D721Med (cell line): ENCODE results near the gene VPS52.
"Not testable (repeated sequence)": the region's sequence is repeated elsewhere in the genome, so short reads cannot be mapped to it uniquely, and the experiment has no call there.

Source experiments
- DNase-seq: peaks from one replicate; pipeline ENCODE4 v3.0.0; 2011; ENCODE audit warnings: low spot score; ENCODE audit not compliant: insufficient read length
- FAIRE-seq: peaks from 2 replicates; lab custom pipeline; 2011; peaks lifted over from hg19 to GRCh38; lab: Jason Lieb, UNC
- CTCF ChIP-seq: IDR thresholded peaks from 2 replicates; pipeline ENCODE4 v1.5.1; 2012; ENCODE audit warnings: mild to moderate bottlenecking, control low read depth; ENCODE audit not compliant: insufficient read depth; ENCODE audit errors: missing control alignments

VPS52 gene

GRCh38 chr6:33288141-33288920, 16.7 kb upstream of the VPS52 start:
- FAIRE-seq: no peak

GRCh38 chr6:33286946-33287914, 15.6 kb upstream of the VPS52 start:
- no peak for TF ChIP-seq CTCF
- no peak for DNase-seq
- no peak for FAIRE-seq

More at GRCh38 chr6:33288141-33288920, 16.7 kb upstream of the VPS52 start:
- no peak for TF ChIP-seq CTCF
- DNase-seq: no peak

- DNase-seq, FAIRE-seq: not testable (repeated sequence)
Observed at GRCh38 chr6:33285214-33285613, 13.5 kb upstream of the VPS52 start.

- FAIRE-seq: no peak
- no peak for DNase-seq
- no peak for TF ChIP-seq CTCF
Observed at GRCh38 chr6:33280539-33280938, 8.9 kb upstream of the VPS52 start.

GRCh38 chr6:33279971-33280511, 8.4 kb upstream of the VPS52 start:
- DNase-seq: no peak
- TF ChIP-seq CTCF: peak; percentile 56
- FAIRE-seq: no peak

GRCh38 chr6:33279257-33279695, 7.6 kb upstream of the VPS52 start:
- no peak for TF ChIP-seq CTCF
- DNase-seq (no peak), FAIRE-seq (no peak)

GRCh38 chr6:33278810-33279209, 7.1 kb upstream of the VPS52 start:
- TF ChIP-seq CTCF: no peak
- FAIRE-seq (no peak), DNase-seq (no peak)
